Mesenchymal stem cell (in vitro differentiated cells and primary cell): ENCODE data around the gene TM7SF3.

Experiments used
- DNase-seq: peaks from one replicate; pipeline ENCODE4 v3.0.0-alpha.2; 2013
- H2AFZ ChIP-seq: one replicate; pipeline ENCODE4 v1.6.1; 2013; ENCODE audit warnings: low read depth, mild to moderate bottlenecking, control low read depth, inconsistent platforms, low read length, moderate library complexity
- H2AK5ac ChIP-seq: 2 replicates; pipeline ENCODE4 v1.6.1; 2013; ENCODE audit warnings: low read length, moderate library complexity, mild to moderate bottlenecking, inconsistent platforms; ENCODE audit not compliant: severe bottlenecking
- H2BK120ac ChIP-seq: one replicate; pipeline ENCODE4 v1.6.1; 2013; ENCODE audit warnings: low read depth, mild to moderate bottlenecking, inconsistent platforms, low read length, moderate library complexity
- H2BK12ac ChIP-seq, 2 experiments: one replicate each; pipeline ENCODE4 v1.6.1; 2013; ENCODE audit warnings: inconsistent platforms in 2 of 2, low read length in 2 of 2, mild to moderate bottlenecking in 2 of 2, moderate library complexity in 2 of 2, control low read depth in 1 of 2
- H2BK15ac ChIP-seq: one replicate; pipeline ENCODE4 v1.6.1; 2013; ENCODE audit warnings: mild to moderate bottlenecking, low read depth, inconsistent platforms; ENCODE audit not compliant: poor library complexity, severe bottlenecking
- H2BK5ac ChIP-seq: 2 replicates; pipeline ENCODE4 v1.6.1; 2013; ENCODE audit warnings: low read depth, mild to moderate bottlenecking, low read length, control low read depth, inconsistent platforms; ENCODE audit not compliant: poor library complexity, severe bottlenecking
- H3K14ac ChIP-seq, 2 experiments: one replicate each; pipeline ENCODE4 v1.6.1; 2013; ENCODE audit warnings: inconsistent platforms in 2 of 2, low read length in 2 of 2, control low read depth in 1 of 2, mild to moderate bottlenecking in 1 of 2, moderate library complexity in 1 of 2
- H3K18ac ChIP-seq, 2 experiments: one replicate each; pipeline ENCODE4 v1.6.1; 2013; ENCODE audit warnings: inconsistent platforms in 2 of 2, low read length in 2 of 2, control low read depth in 1 of 2, low read depth in 1 of 2, mild to moderate bottlenecking in 1 of 2
- H3K23ac ChIP-seq, 2 experiments: one replicate each; pipeline ENCODE4 v1.6.1; 2013; ENCODE audit warnings: inconsistent platforms in 2 of 2, low read length in 2 of 2, mild to moderate bottlenecking in 2 of 2, moderate library complexity in 2 of 2, control low read depth in 1 of 2
- H3K27ac ChIP-seq: 2 replicates; pipeline ENCODE4 v1.5.1; 2013; ENCODE audit warnings: mild to moderate bottlenecking, moderate library complexity, low read length, control low read depth, inconsistent platforms; ENCODE audit not compliant: poor library complexity, severe bottlenecking
- H3K27me3 ChIP-seq, 2 experiments: 2 replicates each; pipeline versions ENCODE4 v1.6.1 to v1.7.0; 2013; ENCODE audit warnings: low read length in 2 of 2, mild to moderate bottlenecking in 2 of 2, moderate library complexity in 2 of 2, control low read depth in 1 of 2, inconsistent platforms in 1 of 2; ENCODE audit not compliant: control insufficient read depth in 1 of 2, insufficient read depth in 1 of 2
- H3K36me3 ChIP-seq, 2 experiments: 2 replicates each; pipeline versions ENCODE4 v1.6.1 to v1.7.0; 2013; ENCODE audit warnings: low read length in 2 of 2, control low read depth in 1 of 2, inconsistent platforms in 1 of 2, low read depth in 1 of 2, mild to moderate bottlenecking in 1 of 2; ENCODE audit not compliant: insufficient read depth in 2 of 2, control insufficient read depth in 1 of 2
- H3K4ac ChIP-seq, 2 experiments: one replicate each; pipeline ENCODE4 v1.6.1; 2013; ENCODE audit warnings: inconsistent platforms in 2 of 2, low read length in 2 of 2, mild to moderate bottlenecking in 2 of 2, moderate library complexity in 2 of 2, control low read depth in 1 of 2, low read depth in 1 of 2
- H3K4me1 ChIP-seq: 2 replicates; pipeline ENCODE4 v1.6.1; 2013; ENCODE audit warnings: low read depth, low read length, control low read depth; ENCODE audit not compliant: control insufficient read depth, insufficient read depth
- H3K4me2 ChIP-seq: 2 replicates; pipeline ENCODE4 v1.6.1; 2013; ENCODE audit warnings: low read length, mild to moderate bottlenecking, inconsistent platforms; ENCODE audit not compliant: poor library complexity, severe bottlenecking
- H3K4me3 ChIP-seq, 2 experiments: 2 replicates each; pipeline versions ENCODE4 v1.5.1 to v1.7.0; 2013; ENCODE audit warnings: low read length in 2 of 2, mild to moderate bottlenecking in 2 of 2, control low read depth in 1 of 2, low read depth in 1 of 2; ENCODE audit not compliant: insufficient read depth in 1 of 2
- H3K79me1 ChIP-seq: replicated peaks from 2 replicates; pipeline ENCODE4 v1.6.1; 2013; ENCODE audit warnings: mild to moderate bottlenecking, control low read depth, low read length, inconsistent platforms; ENCODE audit not compliant: poor library complexity, severe bottlenecking
- H3K9ac ChIP-seq: 2 replicates; pipeline ENCODE4 v1.7.0; 2013; ENCODE audit warnings: mild to moderate bottlenecking, low read length, moderate library complexity
- H3K9me3 ChIP-seq: 2 replicates; pipeline ENCODE4 v1.7.0; 2013; ENCODE audit warnings: mild to moderate bottlenecking, low read length; ENCODE audit not compliant: control insufficient read depth
- H4K8ac ChIP-seq: one replicate; pipeline ENCODE4 v1.6.1; 2013; ENCODE audit warnings: inconsistent platforms, mild to moderate bottlenecking, low read length, moderate library complexity
- H4K91ac ChIP-seq: one replicate; pipeline ENCODE4 v1.6.1; 2013; ENCODE audit warnings: mild to moderate bottlenecking, low read length, inconsistent platforms
- WGBS: methylation state at CpG from one replicate; pipeline ENCODE4 v1.1.7; 2013; ENCODE audit warnings: mixed read lengths; 5-methylcytosine and 5-hydroxymethylcytosine counted together

Gene TM7SF3

GRCh38 chr12:26939192-26939832 is 74.9 kb downstream of the TM7SF3 start:
- no peak overlapping the region for H3K23ac ChIP-seq
- peak overlapping the region; percentile 93 to 98 for H3K4me3 ChIP-seq
- no peaks in the 10 kb centered on the region for H3K9me3 ChIP-seq
- no peak overlapping the region for H3K18ac ChIP-seq
- peak overlapping the region; percentile 59 for H3K27ac ChIP-seq
- peak; percentile 23 for DNase-seq
- no peak overlapping the region for H2BK15ac ChIP-seq
- H3K36me3 ChIP-seq = no peaks in the 10 kb centered on the region
- no peak overlapping the region for H2AK5ac ChIP-seq
- H4K91ac ChIP-seq = no peak overlapping the region
- no peak overlapping the region for H2BK12ac ChIP-seq
- H3K79me1 ChIP-seq = peaks cover 5% of the 10 kb centered on the region
- peak overlapping the region; percentile 94 for H3K4me2 ChIP-seq
- H2BK5ac ChIP-seq = no peak overlapping the region
- H2AFZ ChIP-seq = no peak overlapping the region
- H3K27me3 ChIP-seq = no peaks in the 10 kb centered on the region
- no peaks in the 10 kb centered on the region for H3K4me1 ChIP-seq
- no peak overlapping the region for H3K4ac ChIP-seq
- 22% methylated on average over 7 of the region's 9 CpGs for WGBS
- no peak overlapping the region for H2BK120ac ChIP-seq
- no peak overlapping the region for H4K8ac ChIP-seq
- H3K14ac ChIP-seq = no peak overlapping the region
- H3K9ac ChIP-seq = peak overlapping the region; percentile 98

- H2BK15ac ChIP-seq = peak overlapping the region; percentile 100
- peak overlapping the region in 1 of 2 experiments; percentile 96 for H3K23ac ChIP-seq
- H3K9ac ChIP-seq = peak overlapping the region; percentile 98
- H3K9me3 ChIP-seq = no peaks in the 10 kb centered on the region
- H3K79me1 ChIP-seq = peaks cover 7% of the 10 kb centered on the region
- peak overlapping the region; percentile 94 for H3K4me2 ChIP-seq
- peak overlapping the region; percentile 6 for H2BK120ac ChIP-seq
- peak overlapping the region; percentile 99 for H3K27ac ChIP-seq
- no peak for DNase-seq
- H3K4me3 ChIP-seq = peak overlapping the region; percentile 93 to 98
- peak overlapping the region in 1 of 2 experiments; percentile 50 for H2BK12ac ChIP-seq
- no peaks in the 10 kb centered on the region for H3K4me1 ChIP-seq
- H4K91ac ChIP-seq = peak overlapping the region; percentile 98
- H3K18ac ChIP-seq = peak overlapping the region; percentile 93 to 100
- H4K8ac ChIP-seq = peak overlapping the region; percentile 95
- H2AK5ac ChIP-seq = no peak overlapping the region
- H3K36me3 ChIP-seq = no peaks in the 10 kb centered on the region
- no peaks in the 10 kb centered on the region for H3K27me3 ChIP-seq
- peak overlapping the region; percentile 85 to 98 for H3K4ac ChIP-seq
- no peak overlapping the region for H2BK5ac ChIP-seq
- H3K14ac ChIP-seq = peak overlapping the region in 1 of 2 experiments; percentile 97
- peak overlapping the region; percentile 100 for H2AFZ ChIP-seq
- WGBS = under 1% methylated on average over 28 of the region's 28 CpGs
These were observed 75.5 kb downstream of the TM7SF3 start for GRCh38 chr12:26938701-26939062.

- Histone ChIP-seq H3K18ac (peak within 1 kb of the TSS; percentile 93 to 100), H3K27ac (peak within 1 kb of the TSS; percentile 99), H2BK120ac (peak within 1 kb of the TSS; percentile 6), H4K8ac (peak within 1 kb of the TSS; percentile 95), H2BK5ac (peak within 1 kb of the TSS; percentile 97), H2AFZ (peak within 1 kb of the TSS; percentile 100), H3K9ac (peak within 1 kb of the TSS; percentile 98), H3K23ac (peak within 1 kb of the TSS in 1 of 2 experiments; percentile 96), H3K4ac (peak within 1 kb of the TSS; percentile 85 to 98), H4K91ac (peak within 1 kb of the TSS; percentile 98), H3K36me3 (no peaks in the 10 kb centered on the region), H3K4me3 (peak within 1 kb of the TSS; percentile 93 to 98), H2AK5ac (no peak within 1 kb of the TSS), H3K4me1 (no peaks in the 10 kb centered on the region), H3K9me3 (no peaks in the 10 kb centered on the region), H2BK15ac (peak within 1 kb of the TSS; percentile 100), H3K14ac (peak within 1 kb of the TSS in 1 of 2 experiments; percentile 97), H3K27me3 (no peaks in the 10 kb centered on the region), H3K79me1 (peaks cover 9% of the 10 kb centered on the region), H3K4me2 (peak within 1 kb of the TSS; percentile 94), H2BK12ac (peak within 1 kb of the TSS; percentile 50 to 54)
- under 1% methylated on average over 66 of the region's 69 CpGs for WGBS
- DNase-seq = peak; percentile 99
These were observed 76.1 kb downstream of the TM7SF3 start, which contains the start of the genes FGFR1OP2 and INTS13 for GRCh38 chr12:26937863-26938700. Gene FGFR1OP2, plus strand, starts transcription at chr12:26938470. Its CDS starts 15,689 bp downstream, at chr12:26954159. Gene INTS13, minus strand, starts transcription at chr12:26937981. Its CDS starts 1,178 bp downstream, at chr12:26936803.

GRCh38 chr12:26937443-26937862 is 76.7 kb downstream of the TM7SF3 start:
- peak overlapping the region in 1 of 2 experiments; percentile 90 for H3K4ac ChIP-seq
- peak overlapping the region in 1 of 2 experiments; percentile 15 for H2BK12ac ChIP-seq
- H3K9ac ChIP-seq = peak overlapping the region; percentile 98
- peak overlapping the region; percentile 89 for H3K27ac ChIP-seq
- H3K4me3 ChIP-seq = peak overlapping the region; percentile 93 to 98
- no peaks in the 10 kb centered on the region for H3K27me3 ChIP-seq
- peak overlapping the region; percentile 2 to 90 for H3K18ac ChIP-seq
- H3K14ac ChIP-seq = peak overlapping the region in 1 of 2 experiments; percentile 93
- no peaks in the 10 kb centered on the region for H3K4me1 ChIP-seq
- H2BK120ac ChIP-seq = no peak overlapping the region
- H2BK15ac ChIP-seq = no peak overlapping the region
- no peak overlapping the region for H4K8ac ChIP-seq
- no peak overlapping the region for H2BK5ac ChIP-seq
- no peaks in the 10 kb centered on the region for H3K9me3 ChIP-seq
- peaks cover 0 to 4% of the 10 kb centered on the region in 2 experiments for H3K36me3 ChIP-seq
- H2AK5ac ChIP-seq = no peak overlapping the region
- peak overlapping the region in 1 of 2 experiments; percentile 71 for H3K23ac ChIP-seq
- H3K79me1 ChIP-seq = peaks cover 12% of the 10 kb centered on the region
- peak overlapping the region; percentile 84 for H2AFZ ChIP-seq
- no peak for DNase-seq
- no peak overlapping the region for H4K91ac ChIP-seq
- 0% methylated on average over 8 of the region's 10 CpGs for WGBS
- H3K4me2 ChIP-seq = peak overlapping the region; percentile 93
